ENCODE data around the gene POTEM. TPM values are rescaled to one million over a fixed set of nuclear protein-coding genes. Genes with fewer than 3 reads are reported as not detected.
"Not testable (repeated sequence)": the region's sequence is repeated elsewhere in the genome, so short reads cannot be mapped to it uniquely, and the experiment has no call there.

POTEM gene
- total RNA-seq, 1 experiment from 2014 or later: not detected

- not testable (repeated sequence) for DNase-seq (ENCODE audit: low read depth)
Observed at GRCh38 chr14:19036811-19037382, 69.7 kb downstream of the POTEM start.

- DNase-seq (ENCODE audit: low read depth): not testable (repeated sequence)
Observed at GRCh38 chr14:19038060-19038664, 70.9 kb downstream of the POTEM start.

- not testable (repeated sequence) for DNase-seq (ENCODE audit: low read depth)
Observed at GRCh38 chr14:19038785-19039184, 71.6 kb downstream of the POTEM start.

- not testable (repeated sequence) for DNase-seq (ENCODE audit: low read depth)
Observed at GRCh38 chr14:19043384-19043783, 76.2 kb downstream of the POTEM start.

Data from M059J (cell line).